ENCODE results near the gene KAZN. TPM values are rescaled to one million over a fixed set of nuclear protein-coding genes. Genes with fewer than 3 reads are reported as not detected.

KAZN gene
- total RNA-seq, 6 experiments from 2014 or later: 13.1 to 22.3 (median 20.7) TPM

- H3K4me1 Mint-ChIP-seq (ENCODE audit: low read depth): no peaks in the 10 kb centered on the region
- H3K4me3 Mint-ChIP-seq: no peak overlapping the region
These were observed 468.7 kb downstream of the KAZN start for GRCh38 chr1:15067148-15067547.

DNA sequence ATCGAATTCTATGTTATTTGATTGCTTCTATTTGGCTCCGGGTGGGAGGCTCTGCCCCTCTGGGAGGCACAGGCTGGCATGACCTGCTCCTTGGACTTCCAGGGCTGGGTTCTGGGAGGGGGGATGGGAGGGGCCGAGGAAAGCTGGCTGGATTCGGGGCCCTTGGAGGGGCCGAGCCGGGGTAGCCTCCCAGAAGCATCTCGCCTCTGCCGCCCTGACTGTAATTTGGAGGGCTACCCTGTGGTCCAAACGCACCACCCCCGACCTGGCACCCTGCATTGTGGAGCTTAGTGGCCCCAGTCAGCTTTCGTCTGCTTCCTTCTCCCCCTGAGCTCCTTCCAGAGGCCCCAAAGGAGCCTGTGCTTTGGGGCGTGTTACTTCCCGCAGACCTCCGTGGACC, 469.7 kb downstream of the KAZN start:
- no peaks in the 10 kb centered on the region for H3K4me1 Mint-ChIP-seq (ENCODE audit: low read depth)
- TF ChIP-seq CTCF (IDR thresholded peaks at IDR 0.05): no peak
- no peak for DNase-seq
- H3K4me3 Mint-ChIP-seq: no peak overlapping the region
- H3K36me3 Mint-ChIP-seq (ENCODE audit: low read depth): peaks cover 9% of the 10 kb centered on the region; the same call in 1 of the 2 replicates
- no peaks in the 10 kb centered on the region for H3K9me3 Mint-ChIP-seq
- peaks cover 2% of the 10 kb centered on the region; the same call in 1 of the 2 replicates for H3K27me3 Mint-ChIP-seq (ENCODE audit: insufficient read depth)
- no peak overlapping the region for H3K27ac Mint-ChIP-seq

More at GRCh38 chr1:15067148-15067547, 468.7 kb downstream of the KAZN start:
- no peak for TF ChIP-seq CTCF (IDR thresholded peaks at IDR 0.05)
- DNase-seq: no peak
- Mint-ChIP-seq H3K27ac (no peak overlapping the region), H3K27me3 (ENCODE audit: insufficient read depth) (peaks cover 2% of the 10 kb centered on the region; the same call in 1 of the 2 replicates), H3K36me3 (ENCODE audit: low read depth) (peaks cover 15% of the 10 kb centered on the region), H3K9me3 (peaks cover 3% of the 10 kb centered on the region; the same call in 1 of the 2 replicates)

DNA sequence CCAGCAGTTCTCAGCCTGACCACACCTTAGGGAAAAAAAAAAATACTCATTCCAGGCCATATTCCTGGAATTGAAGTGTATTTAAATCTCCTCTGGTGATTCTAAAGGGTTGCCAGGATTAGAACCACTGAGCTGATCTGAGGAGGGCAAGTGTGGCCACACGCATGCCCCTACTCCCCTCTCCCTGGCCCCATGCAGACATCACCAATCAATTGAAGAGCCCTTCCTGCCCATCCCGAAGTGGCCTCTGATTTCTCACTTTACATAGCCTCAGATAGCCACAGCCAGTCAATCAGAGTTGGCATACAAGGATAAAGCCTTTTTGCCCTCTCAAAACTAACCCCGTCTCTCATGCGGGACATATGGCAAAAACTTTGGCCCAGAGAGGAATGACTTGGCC, 470.5 kb downstream of the KAZN start:
- Mint-ChIP-seq H3K9me3 (no peaks in the 10 kb centered on the region), H3K27me3 (ENCODE audit: insufficient read depth) (peaks cover 2% of the 10 kb centered on the region; the same call in 1 of the 2 replicates), H3K27ac (no peak overlapping the region), H3K36me3 (ENCODE audit: low read depth) (peaks cover 4% of the 10 kb centered on the region; the same call in 1 of the 2 replicates), H3K4me3 (no peak overlapping the region), H3K4me1 (ENCODE audit: low read depth) (no peaks in the 10 kb centered on the region)
- no peak for DNase-seq
- no peak for TF ChIP-seq CTCF (IDR thresholded peaks at IDR 0.05)

- H3K27ac Mint-ChIP-seq: no peak overlapping the region
These were observed 471.8 kb downstream of the KAZN start for GRCh38 chr1:15070145-15070748.

DNA sequence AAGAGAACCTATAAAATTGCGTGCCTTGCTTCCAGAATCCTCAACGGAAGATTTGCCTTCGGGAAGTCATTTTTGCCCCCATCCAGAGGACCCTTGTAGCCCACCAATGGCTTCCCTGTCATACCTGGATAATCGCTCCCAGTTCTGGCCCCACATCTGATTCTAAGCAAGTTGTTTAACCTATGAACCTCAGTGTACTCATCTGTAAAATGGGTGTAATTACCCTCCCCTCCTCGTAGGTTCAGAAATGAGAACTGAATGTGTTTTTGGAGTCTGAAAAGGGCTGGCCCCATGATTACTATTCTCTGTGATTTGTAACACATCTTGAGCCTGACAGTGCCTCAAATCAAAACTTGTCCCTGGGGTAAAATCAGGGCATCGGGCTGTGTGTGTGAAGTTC, 473.5 kb downstream of the KAZN start:
- Mint-ChIP-seq H3K27me3 (ENCODE audit: insufficient read depth) (peaks cover 2% of the 10 kb centered on the region; the same call in 1 of the 2 replicates), H3K9me3 (no peaks in the 10 kb centered on the region)

More at GRCh38 chr1:15070145-15070748, 471.8 kb downstream of the KAZN start:
- no peaks in the 10 kb centered on the region for H3K4me1 Mint-ChIP-seq (ENCODE audit: low read depth)
- H3K9me3 Mint-ChIP-seq: no peaks in the 10 kb centered on the region
- H3K4me3 Mint-ChIP-seq: no peak overlapping the region
- H3K27me3 Mint-ChIP-seq (ENCODE audit: insufficient read depth): peaks cover 2% of the 10 kb centered on the region; the same call in 1 of the 2 replicates
- no peak for TF ChIP-seq CTCF (IDR thresholded peaks at IDR 0.05)
- H3K36me3 Mint-ChIP-seq (ENCODE audit: low read depth): peaks cover 4% of the 10 kb centered on the region; the same call in 1 of the 2 replicates
- DNase-seq: no peak

More for the DNA sequence above, 473.5 kb downstream of the KAZN start:
- TF ChIP-seq CTCF (IDR thresholded peaks at IDR 0.05): no peak
- Mint-ChIP-seq H3K36me3 (ENCODE audit: low read depth) (no peaks in the 10 kb centered on the region), H3K4me1 (ENCODE audit: low read depth) (no peaks in the 10 kb centered on the region), H3K4me3 (no peak overlapping the region), H3K27ac (no peak overlapping the region)
- DNase-seq: no peak

Data from HFFc6 (cell line).